ENCODE data around the gene SAMD7.

SAMD7 gene, protein sequence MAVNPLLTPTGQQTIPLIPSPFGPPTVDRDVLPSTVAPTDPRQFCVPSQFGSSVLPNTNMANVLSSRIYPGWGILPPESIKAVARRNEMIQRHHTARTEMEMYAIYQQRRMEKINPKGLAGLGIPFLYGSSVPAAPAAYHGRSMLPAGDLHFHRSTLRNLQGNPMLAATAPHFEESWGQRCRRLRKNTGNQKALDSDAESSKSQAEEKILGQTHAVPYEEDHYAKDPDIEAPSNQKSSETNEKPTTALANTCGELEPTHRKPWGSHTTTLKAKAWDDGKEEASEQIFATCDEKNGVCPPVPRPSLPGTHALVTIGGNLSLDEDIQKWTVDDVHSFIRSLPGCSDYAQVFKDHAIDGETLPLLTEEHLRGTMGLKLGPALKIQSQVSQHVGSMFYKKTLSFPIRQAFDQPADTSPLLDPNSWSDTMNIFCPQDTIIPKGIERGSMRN

DNA sequence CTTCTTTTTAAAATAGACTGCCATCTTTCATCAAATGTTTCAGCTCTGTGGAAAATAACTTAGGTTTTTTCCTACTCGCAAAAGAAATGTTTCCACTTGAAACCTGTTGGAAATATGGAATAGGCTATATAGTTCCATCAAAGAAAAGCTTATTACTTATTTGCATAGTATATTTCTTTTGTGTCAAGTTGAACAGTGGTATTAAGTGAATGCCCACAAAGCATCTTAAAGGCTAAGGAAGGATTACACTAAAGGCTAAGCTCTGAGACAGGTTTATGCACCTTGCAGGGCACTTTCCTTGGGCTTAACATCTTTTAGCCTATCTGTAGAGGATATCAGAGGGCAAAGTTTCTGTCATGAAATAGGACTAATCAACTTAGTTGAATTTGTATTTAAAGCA lies at the start of gene SAMD7:
Gene SAMD7 (plus strand): TSS at position 301 of the 400 bp plus-strand sequence. CDS start 7,927 bp downstream, outside the sequence.
- no peak for DNase-seq (ENCODE audit: low read depth in 3 of 3)

DNA sequence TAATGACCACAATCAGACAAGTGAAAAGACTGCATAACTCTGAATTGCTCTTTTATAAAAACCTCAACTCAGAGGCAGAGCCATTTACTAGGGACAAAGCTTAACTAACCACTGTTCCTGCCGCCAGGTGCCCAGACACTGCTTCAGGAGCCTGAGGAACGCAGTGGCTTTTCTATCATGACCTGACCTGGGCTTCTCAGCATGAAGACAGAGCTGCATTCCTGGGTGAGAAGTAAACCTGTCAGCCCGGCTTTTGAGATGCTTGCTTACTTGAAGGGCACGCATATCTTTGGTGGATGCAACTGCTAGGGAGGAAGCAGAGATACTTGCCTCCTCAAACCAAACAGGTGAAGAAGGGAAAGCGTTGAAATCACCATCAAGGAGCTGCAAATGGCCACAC lies 49.5 kb upstream of the SAMD7 start:
- no peak for DNase-seq (ENCODE audit: low read depth in 3 of 3)

DNA sequence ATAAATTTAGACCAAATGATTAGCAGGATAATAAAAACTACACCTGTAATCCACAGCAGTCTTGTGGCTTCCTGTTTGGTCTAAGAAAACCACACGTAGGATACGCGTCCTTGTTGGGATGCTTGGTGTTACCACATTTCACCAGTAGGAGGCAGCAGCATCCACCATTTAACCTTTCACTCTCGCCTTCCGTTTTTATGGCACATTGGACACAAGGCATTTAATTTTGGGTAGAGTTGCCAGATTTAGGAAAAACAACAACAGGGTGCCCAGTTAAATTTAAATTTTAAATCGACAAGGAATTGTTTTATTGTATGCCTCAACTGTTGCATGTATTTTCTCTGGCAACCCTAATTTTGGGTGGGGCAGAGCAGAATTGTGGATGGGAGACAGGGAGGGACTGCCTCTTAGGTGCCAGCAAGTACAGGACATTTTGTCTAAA lies 47.9 kb upstream of the SAMD7 start:
- DNase-seq (ENCODE audit: low read depth in 3 of 3): peak; percentile 23 to 49 (median 38)

DNA sequence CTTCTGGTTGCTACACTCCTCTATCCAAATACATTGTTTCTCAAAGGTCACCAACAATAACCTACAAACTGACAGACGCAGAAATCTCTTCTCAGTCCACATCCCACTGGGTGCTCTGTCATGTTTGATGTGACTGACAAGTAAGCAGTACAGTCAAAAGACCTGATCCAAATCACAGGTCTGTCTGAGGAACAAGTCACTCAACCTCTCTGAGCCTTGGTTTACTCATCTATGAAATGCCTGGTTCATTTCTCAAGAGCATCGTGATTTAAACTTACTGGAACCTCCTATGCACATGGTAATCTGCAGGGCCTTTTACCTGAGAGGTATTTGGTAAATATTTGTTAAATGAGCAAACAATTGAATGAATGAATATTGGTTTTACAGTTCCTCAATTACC lies 47.1 kb upstream of the SAMD7 start:
- DNase-seq (ENCODE audit: low read depth in 3 of 3): no peak

DNA sequence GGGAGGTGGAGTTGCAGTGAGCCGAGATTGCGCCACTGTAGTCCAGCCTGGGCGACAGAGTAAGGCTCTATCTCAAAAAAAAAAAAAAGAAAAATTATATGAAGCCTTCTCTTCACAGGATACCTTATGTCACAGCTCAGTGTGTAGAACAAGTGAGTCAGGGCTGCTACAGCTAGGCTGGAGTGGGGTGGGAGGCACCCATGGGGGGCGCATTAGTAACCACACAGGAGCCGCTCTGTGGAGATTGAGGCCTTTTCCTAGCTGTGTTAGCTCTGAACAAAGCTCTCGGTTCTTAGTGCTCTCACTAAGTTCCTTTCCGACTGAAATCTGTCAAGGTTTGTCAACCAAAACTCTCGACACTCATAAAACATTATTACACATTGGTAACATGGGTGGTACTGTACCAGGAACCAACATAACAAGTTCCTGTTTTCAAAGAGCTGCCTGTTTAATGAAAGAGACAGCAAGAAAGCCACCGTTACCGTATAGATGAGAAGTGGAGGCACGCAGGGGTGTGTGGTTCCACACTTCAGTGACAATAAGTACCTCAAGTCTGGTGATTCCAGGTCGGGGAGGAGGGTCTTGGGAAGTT lies 46.1 kb upstream of the SAMD7 start:
- no peak for DNase-seq (ENCODE audit: low read depth in 3 of 3)

DNA sequence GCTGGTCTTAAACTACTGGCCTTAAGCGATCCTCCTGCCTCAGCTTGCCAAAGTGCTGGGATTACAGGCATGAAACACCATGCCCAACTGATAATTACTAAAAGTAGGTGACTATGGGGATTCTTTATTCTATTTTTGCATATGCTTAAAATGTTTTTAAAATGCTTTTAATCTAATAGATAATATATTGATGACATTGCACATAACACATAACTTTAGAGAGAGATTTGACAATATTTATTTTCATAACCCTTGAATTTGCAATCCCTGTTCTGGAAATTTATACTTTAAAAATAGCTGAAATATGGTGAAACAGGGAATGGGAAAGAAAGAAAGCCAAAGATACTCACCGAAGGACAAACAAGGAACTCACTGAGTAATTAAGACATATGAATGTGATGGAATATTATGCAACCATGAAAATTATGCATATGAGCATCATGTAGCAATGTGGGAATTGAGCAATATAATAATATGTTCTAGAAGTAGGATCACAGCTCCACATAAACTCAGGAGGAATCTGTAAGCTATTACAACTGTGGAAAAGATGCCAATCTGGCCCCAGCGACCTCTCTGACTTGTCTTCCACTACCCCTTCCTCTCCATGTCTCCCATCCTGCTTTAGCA lies 43.7 kb upstream of the SAMD7 start:
- DNase-seq (ENCODE audit: low read depth in 3 of 3): no peak

DNA sequence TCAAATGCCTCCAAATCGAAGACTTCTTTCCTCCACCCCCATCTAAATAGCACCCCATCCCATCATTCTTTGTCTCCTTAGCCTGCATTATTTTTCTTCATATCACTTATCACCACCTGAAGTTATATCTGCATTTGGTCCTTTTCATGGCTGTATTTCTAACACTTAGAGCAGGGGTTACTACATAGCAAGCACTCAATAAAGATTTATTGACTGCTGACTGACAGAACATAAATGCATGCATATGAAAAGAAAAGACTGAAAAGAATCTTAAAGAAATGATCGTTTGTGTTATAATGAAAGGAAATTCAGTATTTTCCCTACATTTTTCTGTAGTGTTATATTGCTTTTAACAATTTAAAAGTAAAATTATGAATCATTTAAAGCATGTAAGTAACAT lies 43.0 kb upstream of the SAMD7 start:
- no peak for DNase-seq (ENCODE audit: low read depth in 3 of 3)

DNA sequence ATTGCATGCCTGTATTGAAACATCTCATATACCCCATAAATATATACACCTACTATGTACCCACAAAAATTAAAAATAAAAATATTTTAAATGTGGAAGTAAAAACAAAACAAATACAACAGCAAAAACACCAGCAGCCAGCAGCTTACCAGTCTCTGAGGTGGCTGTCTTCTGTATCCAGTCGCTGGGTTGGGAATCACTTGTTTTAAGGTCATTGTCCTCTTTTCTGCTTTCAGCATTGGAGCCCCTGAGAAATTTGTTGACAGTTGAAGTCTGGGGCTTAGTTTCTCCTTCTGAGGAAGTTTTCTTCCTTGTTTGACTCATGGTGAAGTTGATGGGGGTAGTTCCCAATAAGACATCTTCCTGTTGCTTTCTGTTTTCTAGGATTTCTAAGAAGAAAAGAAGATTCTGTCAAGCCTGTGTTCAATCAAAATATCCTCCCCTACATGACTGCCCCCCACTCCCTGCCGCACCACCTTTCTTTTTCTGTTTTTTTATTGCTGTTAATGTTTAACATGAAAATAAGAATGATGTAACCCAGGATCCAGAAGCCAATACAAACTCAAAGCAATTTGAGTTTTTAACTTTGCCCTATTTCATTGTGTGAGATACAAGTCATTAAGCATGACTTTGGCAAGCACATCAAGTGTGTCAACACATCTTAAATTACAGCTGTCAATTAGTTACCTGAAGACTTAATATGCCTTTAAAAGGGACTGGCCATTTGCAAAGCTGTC lies 41.7 kb upstream of the SAMD7 start, which contains the start of gene LRRC31:
Gene LRRC31 (minus strand): TSS at position 452 of the 737 bp plus-strand sequence. CDS start 128 bp downstream, at position 324.
- no peak for DNase-seq (ENCODE audit: low read depth in 3 of 3)

DNA sequence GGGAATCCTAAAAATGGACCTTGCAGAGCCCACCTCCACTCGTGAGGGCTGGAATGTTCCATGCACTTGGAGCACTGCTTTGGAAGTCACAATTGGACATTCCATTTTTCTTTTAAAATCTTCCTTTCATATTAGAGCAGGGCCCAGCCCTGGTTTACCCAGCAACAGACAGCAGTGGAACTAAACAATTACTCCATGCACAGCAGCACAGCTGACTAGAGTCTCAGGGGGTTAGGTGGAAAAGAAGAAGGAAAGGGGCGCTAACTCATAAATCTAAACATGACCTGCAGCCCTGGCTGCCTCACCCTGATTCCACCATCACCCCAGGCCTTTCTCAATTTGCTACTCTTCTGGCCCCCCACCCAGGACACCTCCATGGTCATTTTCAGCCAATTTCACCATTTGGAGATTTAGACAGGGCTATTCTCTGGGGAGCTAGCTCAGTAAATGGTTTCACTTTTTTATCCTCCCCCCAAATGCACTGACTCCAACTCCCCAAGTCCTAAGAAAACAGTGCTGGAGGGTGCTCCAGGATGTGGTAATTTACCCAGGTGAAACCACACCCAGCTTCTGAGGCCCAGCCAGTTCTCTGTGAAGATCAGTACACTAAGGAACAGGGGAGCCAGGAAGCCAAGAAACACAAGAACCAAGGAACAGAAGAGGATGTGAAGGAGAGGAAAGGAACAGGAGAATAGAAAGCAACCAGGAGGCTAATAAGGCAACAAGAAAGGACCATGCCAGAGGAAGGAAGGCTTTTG lies 40.1 kb upstream of the SAMD7 start:
- DNase-seq (ENCODE audit: low read depth in 3 of 3): no peak

DNA sequence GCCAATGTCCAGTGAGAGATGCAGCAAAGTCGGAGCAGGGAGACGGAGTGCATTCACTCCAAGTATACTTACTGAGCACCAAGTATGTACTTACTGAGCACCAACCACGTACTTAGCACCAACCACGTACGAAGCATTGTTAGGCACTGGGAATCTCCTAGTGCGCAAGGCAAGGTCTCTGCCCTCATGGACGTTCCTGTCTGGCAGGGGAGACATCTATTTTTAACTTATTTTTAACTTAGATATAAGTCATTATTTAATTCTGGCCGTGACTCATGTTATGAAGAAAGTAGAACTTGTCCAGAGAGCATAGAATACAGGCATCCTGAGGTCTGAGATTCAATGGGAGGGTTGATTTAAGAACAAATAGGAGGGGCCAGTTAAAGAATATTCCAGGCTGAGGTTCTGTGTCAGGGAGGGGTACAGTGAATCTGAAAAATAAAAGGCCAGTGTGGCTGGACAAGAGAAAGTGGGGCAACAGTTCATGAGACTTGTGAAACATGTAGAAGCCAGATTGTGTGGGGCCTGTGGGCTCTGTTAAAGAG lies 32.3 kb upstream of the SAMD7 start:
- DNase-seq (ENCODE audit: low read depth in 3 of 3): no peak

DNA sequence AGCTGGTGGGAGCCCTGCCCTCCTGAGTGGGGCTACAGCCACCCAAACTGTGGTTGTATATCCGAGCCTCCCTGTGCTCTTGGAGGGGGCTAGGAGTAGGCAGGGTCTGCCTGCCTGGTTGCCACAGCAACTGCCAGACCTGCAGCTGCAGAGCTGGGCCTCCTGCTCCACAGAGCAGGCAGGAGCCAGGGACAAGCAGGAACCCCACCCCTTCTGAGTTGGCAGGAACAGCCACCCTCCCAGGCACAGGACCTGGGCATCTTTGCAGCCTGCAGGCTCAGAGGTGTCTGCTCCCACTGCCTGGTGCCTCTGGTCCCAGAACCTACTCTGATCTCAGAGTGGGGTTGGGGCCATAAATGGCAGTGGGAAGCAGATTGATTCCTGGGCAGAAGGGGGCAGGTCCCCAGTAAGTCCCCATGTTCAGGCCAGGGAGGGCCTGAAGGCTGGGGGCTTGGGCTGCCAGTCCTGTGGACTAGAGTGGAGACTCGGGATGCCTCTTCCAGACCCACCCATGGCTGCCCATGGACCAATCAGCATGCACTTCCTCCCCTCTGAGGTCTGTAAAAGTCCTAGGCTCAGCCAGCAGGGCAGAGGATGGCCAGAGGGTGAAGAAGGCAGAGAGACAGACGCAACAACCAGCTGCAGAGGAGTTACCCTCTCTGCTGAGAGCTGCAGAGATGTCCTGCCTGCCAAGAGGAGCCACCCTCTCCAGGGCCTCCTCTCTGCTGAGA lies 31.4 kb upstream of the SAMD7 start:
- no peak for DNase-seq (ENCODE audit: low read depth in 3 of 3)

DNA sequence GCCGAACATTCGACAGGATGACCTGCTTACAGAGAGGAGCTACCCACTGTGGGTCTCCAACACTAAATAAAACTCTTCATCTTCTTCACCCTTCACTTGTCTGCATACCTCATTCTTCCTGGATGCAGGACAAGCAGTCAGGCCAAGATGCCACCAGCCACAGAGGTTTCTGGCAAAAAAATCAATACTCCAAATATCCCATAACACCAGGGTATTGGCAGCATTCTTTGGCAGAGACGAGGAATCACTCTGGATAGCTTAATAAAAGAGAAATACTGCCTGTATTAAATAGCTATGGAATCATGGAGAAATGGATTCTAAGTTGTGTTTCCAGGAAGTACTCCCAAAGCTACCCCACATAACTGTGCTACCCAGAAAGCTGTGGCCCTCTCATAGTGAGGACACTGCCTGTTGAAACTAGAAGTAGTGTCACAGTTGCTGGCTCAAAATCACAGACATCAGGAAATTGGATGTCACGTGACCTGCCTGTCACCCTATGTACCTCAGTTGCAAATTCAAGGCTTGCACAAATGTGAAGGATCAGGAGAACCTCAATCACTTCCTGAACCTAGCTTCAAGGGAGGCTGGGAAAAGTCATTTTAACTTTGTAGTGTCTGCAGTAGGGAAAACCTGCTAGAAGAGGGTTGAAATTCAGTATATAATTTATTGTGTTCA lies 30.7 kb upstream of the SAMD7 start:
- DNase-seq (ENCODE audit: low read depth in 3 of 3): no peak

DNA sequence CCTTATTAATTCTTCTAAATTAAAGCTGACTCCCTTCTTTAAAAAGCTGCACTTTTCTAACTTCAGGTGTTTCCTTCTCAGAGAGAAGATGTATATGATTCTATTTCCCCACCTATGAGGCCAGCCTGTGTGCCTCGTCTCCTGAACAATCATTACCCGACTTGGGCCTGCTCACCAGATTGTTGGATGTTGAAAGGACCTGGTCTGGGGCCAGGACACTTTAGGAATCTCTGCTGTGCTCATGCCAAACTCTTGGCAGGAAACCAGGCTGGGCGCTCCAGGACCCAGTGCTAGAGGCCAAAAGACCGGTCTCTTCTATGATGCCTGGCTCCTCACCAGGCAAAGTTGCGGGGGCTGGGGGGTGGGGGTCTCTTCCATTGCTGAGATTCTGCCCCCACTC lies 24.7 kb upstream of the SAMD7 start:
- DNase-seq (ENCODE audit: low read depth in 3 of 3): no peak

DNA sequence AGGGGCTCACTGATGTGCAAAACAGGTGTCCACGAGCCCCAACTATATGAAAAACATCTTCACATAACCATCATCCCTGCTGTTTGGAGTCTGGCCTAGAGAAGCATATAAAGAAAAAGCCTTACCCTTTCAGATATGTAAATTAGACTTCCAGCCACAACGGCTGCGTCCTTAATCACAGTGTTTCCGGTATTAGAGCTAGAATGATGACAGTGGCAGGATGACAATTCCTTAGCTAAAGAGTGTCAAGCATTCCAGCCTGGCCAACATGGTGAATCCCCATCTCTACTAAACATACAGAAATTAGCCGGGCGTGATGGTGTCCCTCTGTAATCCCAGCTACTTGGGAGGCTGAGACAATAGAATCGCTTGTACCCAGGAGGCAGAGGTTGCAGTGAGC lies 19.5 kb upstream of the SAMD7 start:
- no peak for DNase-seq (ENCODE audit: low read depth in 3 of 3)

DNA sequence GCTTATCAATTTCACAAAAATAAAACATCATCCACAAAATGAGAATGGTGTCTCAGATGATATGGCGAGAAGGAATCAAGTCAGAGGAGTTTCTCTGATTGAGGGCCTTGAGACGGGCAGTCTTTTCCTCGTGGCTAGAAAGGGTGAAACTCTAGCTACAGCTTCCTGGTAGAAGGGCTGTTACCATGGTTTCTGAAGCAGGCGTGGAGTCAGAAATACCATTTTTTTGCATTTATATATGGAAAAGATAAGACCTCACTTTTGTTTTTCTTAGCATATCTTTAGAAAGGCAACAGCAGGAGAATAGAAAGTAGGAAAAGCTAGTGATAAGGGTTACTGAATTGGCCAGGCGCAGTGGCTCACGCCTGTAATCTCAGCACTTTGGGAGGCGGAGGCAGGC lies 17.3 kb upstream of the SAMD7 start:
- DNase-seq (ENCODE audit: low read depth in 3 of 3): no peak

DNA sequence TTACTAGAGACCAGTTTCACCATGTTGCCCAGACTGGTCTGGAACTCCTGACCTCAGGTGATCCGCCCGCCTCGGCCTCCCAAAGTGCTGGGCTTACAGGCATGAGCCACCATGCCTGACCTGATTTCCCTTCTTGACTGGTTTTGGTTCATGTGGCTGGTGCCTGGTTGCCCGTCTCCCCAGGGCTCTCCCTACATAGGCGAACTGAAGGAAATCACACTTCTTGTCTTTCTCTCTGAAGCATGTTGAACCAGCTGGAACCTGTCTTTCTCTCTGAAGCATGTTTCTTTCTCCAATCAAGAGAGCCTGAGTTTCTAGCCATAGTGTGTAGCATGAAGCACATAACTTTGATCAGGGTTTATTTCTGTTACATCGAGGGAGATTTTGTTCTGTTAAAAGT lies 16.3 kb upstream of the SAMD7 start:
- no peak for DNase-seq (ENCODE audit: low read depth in 3 of 3)

DNA sequence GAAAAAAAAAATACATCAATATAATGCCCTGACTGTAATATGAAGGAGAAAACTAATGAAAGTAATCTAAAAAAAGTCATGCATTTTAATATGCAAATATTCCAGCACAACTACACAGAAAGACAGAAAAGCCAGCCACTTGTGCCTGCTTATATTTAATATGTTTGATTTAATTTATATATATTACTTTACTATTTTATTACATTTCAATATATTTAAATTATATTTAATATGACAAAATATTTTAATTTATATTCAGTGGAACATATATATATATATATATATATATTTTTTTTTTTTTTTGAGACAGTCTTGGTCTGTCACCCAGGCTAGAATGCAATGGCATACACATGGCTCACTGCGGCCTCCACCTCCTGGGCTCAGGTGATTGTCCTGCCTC lies 14.1 kb upstream of the SAMD7 start:
- DNase-seq (ENCODE audit: low read depth in 3 of 3): no peak

DNA sequence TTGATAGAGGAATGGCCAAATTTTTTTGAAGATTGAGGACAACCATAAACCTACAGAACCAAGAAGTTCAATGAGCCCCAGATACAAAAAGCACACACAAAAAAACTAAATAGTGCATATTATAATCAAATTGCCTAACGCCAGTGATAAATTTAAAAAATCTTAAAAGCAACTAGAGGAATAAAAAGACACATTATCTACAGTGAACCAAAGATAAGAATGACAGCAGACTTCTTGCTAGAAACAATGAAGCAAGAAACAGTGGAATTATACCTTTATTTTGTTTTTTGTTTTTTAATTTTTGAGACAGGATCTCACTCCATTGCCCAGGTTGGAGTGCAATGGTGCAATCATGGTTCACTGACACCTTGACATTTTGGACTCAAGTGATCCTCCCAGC lies 9.9 kb upstream of the SAMD7 start:
- DNase-seq (ENCODE audit: low read depth in 3 of 3): no peak

DNA sequence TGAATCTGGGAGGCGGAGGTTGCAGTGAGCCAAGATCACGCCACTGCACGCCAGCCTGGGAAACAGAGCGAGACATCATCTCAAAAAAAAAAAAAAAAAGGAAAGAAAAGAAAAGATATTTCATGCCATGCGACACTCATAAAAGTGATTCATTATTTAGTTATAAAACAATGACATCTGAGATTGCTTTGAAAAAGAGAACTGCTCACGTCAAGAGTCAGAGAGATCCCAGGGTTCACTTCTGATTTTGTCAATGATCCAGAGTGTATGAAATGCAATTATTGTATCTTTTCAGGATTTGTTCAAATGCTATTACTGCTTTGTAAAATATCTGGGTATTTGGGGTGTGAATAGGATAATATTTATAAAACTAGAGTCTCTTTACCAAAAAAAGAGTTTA lies 6.0 kb upstream of the SAMD7 start:
- no peak for DNase-seq (ENCODE audit: low read depth in 3 of 3)

DNA sequence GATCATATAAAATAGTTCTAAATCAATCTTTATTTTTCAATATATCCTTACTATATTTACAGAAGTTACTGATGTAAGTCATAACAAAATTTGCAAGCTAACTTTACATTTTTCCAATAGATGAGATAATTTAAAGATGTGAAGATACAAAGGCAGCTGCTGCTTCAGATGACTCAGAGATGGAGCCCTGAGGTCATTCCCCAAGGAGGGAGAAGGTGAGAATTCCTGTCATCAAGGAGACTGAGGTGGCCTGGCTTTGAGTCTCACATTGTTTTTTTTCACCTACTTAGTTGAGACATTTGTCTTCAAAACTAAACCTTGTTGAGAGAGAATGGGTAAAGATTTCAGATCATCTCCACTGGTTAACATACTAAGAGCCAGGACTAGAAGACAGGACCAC lies 3.9 kb upstream of the SAMD7 start:
- DNase-seq (ENCODE audit: low read depth in 3 of 3): no peak

Measured in stimulated activated CD4-positive, alpha-beta T cell treated with anti-CD3 and anti-CD28 coated beads, TNF-alpha, amount 100 ng/mL, for 4 hours (primary cell).